Heart right ventricle (tissue), 16 donors: ENCODE results near the gene EQTN. TPM values are rescaled to one million over a fixed set of nuclear protein-coding genes. Genes with fewer than 3 reads are reported as not detected.

Source experiments
- ATAC-seq, 8 donors: fragments of 200-7000 bp; cut with Tn5 transposase; one replicate each; pipeline ENCODE4 v1.9.1; 2020; ENCODE audit warnings: mild to moderate bottlenecking in 8 of 8, moderate library complexity in 8 of 8, moderate number of reproducible peaks in 1 of 8
- DNase-seq, 2 donors: peaks; one replicate each; pipeline ENCODE4 v3.0.0-alpha.2; 2020
- H3K27ac ChIP-seq, 10 donors: fragments of 200-600 bp; sonication (generic) in 2 of 10; one replicate each; pipeline versions ENCODE4 v1.5.0 to v1.8.0; 2020 to 2022; ENCODE audit warnings: mild to moderate bottlenecking in 3 of 10
- H3K27me3 ChIP-seq, 7 donors: fragments of 200-600 bp; one replicate each; pipeline ENCODE4 v1.8.0; 2021 to 2022; ENCODE audit warnings: mild to moderate bottlenecking in 2 of 7
- H3K36me3 ChIP-seq, 9 donors: fragments of 200-600 bp; sonication (generic) in 1 of 9; one replicate each; pipeline versions ENCODE4 v1.5.0 to v1.8.0; 2020 to 2022; ENCODE audit warnings: mild to moderate bottlenecking in 2 of 9
- H3K4me1 ChIP-seq, 9 donors: fragments of 200-600 bp; sonication (generic) in 1 of 9; one replicate each; pipeline versions ENCODE4 v1.5.0 to v1.8.0; 2020 to 2022; ENCODE audit warnings: mild to moderate bottlenecking in 4 of 9
- H3K4me3 ChIP-seq, 10 donors: fragments of 200-600 bp; sonication (generic) in 2 of 10; one replicate each; pipeline versions ENCODE4 v1.5.0 to v1.8.0; 2020 to 2022; ENCODE audit warnings: mild to moderate bottlenecking in 7 of 10, moderate library complexity in 2 of 10
- H3K9me3 ChIP-seq, 11 donors: fragments of 200-600 bp in 10 of 11; sonication (generic) in 2 of 11; one replicate each; pipeline versions ENCODE4 v1.5.0 to v1.8.0; 2013 to 2022; ENCODE audit warnings: mild to moderate bottlenecking in 2 of 11, control low read depth in 1 of 11, moderate library complexity in 1 of 11
- CTCF ChIP-seq, 9 donors: fragments of 200-600 bp; sonication (generic) in 2 of 9; IDR thresholded peaks; one replicate each; pipeline versions ENCODE4 v1.5.0 to v1.8.0; 2021 to 2022; ENCODE audit warnings: antibody characterized with exemption in 9 of 9, mild to moderate bottlenecking in 5 of 9, moderate library complexity in 1 of 9
- WGBS, 2 donors: extraction: QIAGEN DNeasy Blood & Tissue Kit; methylation state at CpG; one replicate each; pipeline ENCODE4 v1.1.7; 2013; ENCODE audit warnings: inconsistent platforms in 1 of 2; 5-methylcytosine and 5-hydroxymethylcytosine counted together
- intact Hi-C, 10 donors: fragments of 100-400 bp; cut with DNase I; formaldehyde crosslinking; loops; one replicate each; pipeline versions ENCODE4 v1.11.1 to v1.14.2; 2022
- polyA plus RNA-seq, 2 donors: library from polyadenylated mRNA; stranded (reverse); fragments of 200-250 nt; gene quantifications; one replicate each; pipeline ENCODE4 v1.2.3, GENCODE V29; 2013
- total RNA-seq, 10 donors: library from RNA; stranded (reverse); fragmentation: NEBNext Ultra II Directional in 3 of 10; extraction: Animal tissue kit (Norgen Biotek cat#: 25700) in 3 of 10; gene quantifications; one replicate each; pipeline versions ENCODE4 v1.2.1 to v1.2.4, GENCODE V29; 2021 to 2023
- donor health status: Arrhythmogenic right ventricular cardiomyopathy.
- donor health status: ischemic (EF 13 %, LVEDD 7.1; RV severe dilation, severe dysfunction).
- donor health status: healthy with polysubstance abuse.
- donor health status: DM: no; HTN: yes; CAD: no.
- donor health status: DM: no; HTN: no; CAD: no.
- donor health status: ischemic (EF 25% LVEDD 6.9; RV normal size, moderate dysfunction).
- donor health status: ischemic (EF 25% LVEDD 5.7; RV mildly dilated, moderate dysfunction).
- donor health status: healthy.
- donor health status: DM: yes; HTN: yes; CAD: no.
- donor health status: Ischemic cardiomyopathy.
- donor health status: ischemic (EF 35%, LVEDD 5.7; RV mildly dilated, moderate dysfunction).
- donor health status: nonischemic (EF 11% LVEDD 7.7; RV severe dilation, severe dysfunction).
- donor health status: DM: yes; HTN: yes; CAD: no.
- donor health status: PGD.
- donor health status: ischemic (EF 29% LVEDD 5.4; RV normal size, mild dysfunction).
- donor health status: nonischemic (EF 23%, LVEDD 6.1; RV moderate dilation, normal function).

The EQTN gene
- total and polyA plus RNA-seq, 12 donors: not detected

GRCh38 chr9:27303219-27303618, 6.3 kb upstream of the EQTN start:
- H3K36me3 ChIP-seq: no peaks in the 10 kb centered on the region
- 26 to 42% methylated on average over 6 of the region's 6 CpGs for WGBS, 2 donors
- peak in 4 of 8 donors; percentile 49 to 79 (median 52) for ATAC-seq

GRCh38 chr9:27293996-27294395, 3.0 kb downstream of the EQTN start:
- Histone ChIP-seq H3K4me3 (no peak overlapping the region), H3K27me3 (peaks cover 0 to 3% (median 0%) of the 10 kb centered on the region in 7 donors), H3K36me3 (no peaks in the 10 kb centered on the region), H3K27ac (no peak overlapping the region), H3K4me1 (no peaks in the 10 kb centered on the region), H3K9me3 (no peaks in the 10 kb centered on the region)
- DNase-seq: no peak
- no peak for TF ChIP-seq CTCF (IDR thresholded peaks at IDR 0.05)
- 59 to 73% methylated on average over 2 of the region's 2 CpGs for WGBS, 2 donors
- intact Hi-C loops: loop anchor here in 1 of 10 donors (10.0 kb wide), 1 partner anchor 61 kb away; no protein-coding TSS in a partner anchor
- no peak for ATAC-seq

More at GRCh38 chr9:27303219-27303618, 6.3 kb upstream of the EQTN start:
- Histone ChIP-seq H3K4me1 (no peaks in the 10 kb centered on the region), H3K27ac (no peak overlapping the region), H3K9me3 (no peaks in the 10 kb centered on the region), H3K4me3 (no peak overlapping the region), H3K27me3 (no peaks in the 10 kb centered on the region)
- intact Hi-C loops: no loop called here
- DNase-seq: no peak
- TF ChIP-seq CTCF (IDR thresholded peaks at IDR 0.05): no peak

GRCh38 chr9:27292659-27293405, 4.1 kb downstream of the EQTN start:
- Histone ChIP-seq H3K9me3 (no peaks in the 10 kb centered on the region), H3K27me3 (peaks cover 0 to 8% (median 0%) of the 10 kb centered on the region in 7 donors), H3K27ac (no peak overlapping the region), H3K36me3 (no peaks in the 10 kb centered on the region), H3K4me1 (no peaks in the 10 kb centered on the region), H3K4me3 (no peak overlapping the region)
- DNase-seq (no peak), ATAC-seq (no peak)
- no peak for TF ChIP-seq CTCF (IDR thresholded peaks at IDR 0.05)
- intact Hi-C loops: loop anchor here in 1 of 10 donors (10.0 kb wide), 1 partner anchor 62 kb away; no protein-coding TSS in a partner anchor
- WGBS, 2 donors: 65 to 68% methylated on average over 7 of the region's 7 CpGs

- no peaks in the 10 kb centered on the region for H3K4me1 ChIP-seq
- intact Hi-C loops: loop anchor here in 1 of 10 donors (10.0 kb wide), 1 partner anchor 64 kb away; no protein-coding TSS in a partner anchor
- ATAC-seq (no peak), DNase-seq (no peak)
- peaks cover 0 to 14% (median 0%) of the 10 kb centered on the region in 7 donors for H3K27me3 ChIP-seq
- no peak overlapping the region for H3K4me3 ChIP-seq
- no peak for TF ChIP-seq CTCF (IDR thresholded peaks at IDR 0.05)
- no peaks in the 10 kb centered on the region for H3K36me3 ChIP-seq
- H3K27ac ChIP-seq: no peak overlapping the region
- 87 to 90% methylated on average over 8 of the region's 8 CpGs for WGBS, 2 donors
- H3K9me3 ChIP-seq: no peaks in the 10 kb centered on the region
Measured at GRCh38 chr9:27291292-27291691, 5.7 kb downstream of the EQTN start.
